Measurements from ENCODE around the gene HSPA1A. TPM values are rescaled to one million over a fixed set of nuclear protein-coding genes. Genes with fewer than 3 reads are reported as not detected.

The HSPA1A gene
- total and polyA plus RNA-seq, 9 of the 15 experiments (the other 6 are each of a cell fraction or from before 2014, with no cell fraction given) = 2.2 to 273 (median 107) TPM

DNA sequence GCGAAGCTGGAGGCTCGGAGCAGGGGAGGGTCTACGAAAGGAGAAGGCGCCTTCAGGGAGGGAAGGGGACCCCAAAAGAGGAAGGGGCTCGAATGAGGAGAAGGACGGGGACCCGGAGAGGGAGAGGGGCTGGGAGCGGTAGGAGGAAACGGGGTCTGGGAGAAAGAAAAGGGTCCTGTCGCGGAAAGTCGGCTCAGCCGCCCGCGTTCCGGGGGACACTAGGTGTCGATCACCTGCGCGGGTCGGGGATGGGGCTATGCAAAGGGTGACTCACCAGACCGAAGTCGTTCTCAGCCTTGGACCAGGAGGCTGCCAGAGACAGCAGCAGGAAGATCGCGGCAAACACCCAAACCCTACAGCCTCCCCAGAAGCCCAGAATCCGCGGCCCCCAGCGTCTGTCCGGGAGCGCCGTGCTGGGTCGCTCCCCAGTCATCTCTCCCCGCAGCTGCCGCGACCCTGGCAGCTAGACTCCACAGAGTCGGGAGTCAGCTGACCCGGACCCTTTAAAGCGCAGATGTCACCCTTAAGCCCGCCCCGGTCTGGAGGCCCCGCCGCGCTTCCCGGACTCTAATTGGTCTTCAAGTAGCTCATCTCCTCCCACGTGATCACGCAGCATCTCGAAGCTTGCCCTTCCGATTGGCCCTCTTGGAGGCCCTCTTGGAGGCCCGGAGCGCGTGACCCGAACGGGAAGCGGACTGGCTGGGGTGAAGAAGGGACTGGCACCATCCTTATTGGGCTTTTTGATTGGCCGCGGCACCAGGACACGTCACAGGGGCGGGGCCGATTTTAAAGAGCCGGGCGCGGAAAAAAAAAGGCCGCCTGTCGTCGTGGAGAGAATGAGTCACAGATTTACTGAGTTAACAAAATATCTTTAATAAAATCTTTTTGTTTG is 47.2 kb downstream of the HSPA1A start, which contains the start of gene NEU1 (continued):
- TF ChIP-seq, protein P1, sequence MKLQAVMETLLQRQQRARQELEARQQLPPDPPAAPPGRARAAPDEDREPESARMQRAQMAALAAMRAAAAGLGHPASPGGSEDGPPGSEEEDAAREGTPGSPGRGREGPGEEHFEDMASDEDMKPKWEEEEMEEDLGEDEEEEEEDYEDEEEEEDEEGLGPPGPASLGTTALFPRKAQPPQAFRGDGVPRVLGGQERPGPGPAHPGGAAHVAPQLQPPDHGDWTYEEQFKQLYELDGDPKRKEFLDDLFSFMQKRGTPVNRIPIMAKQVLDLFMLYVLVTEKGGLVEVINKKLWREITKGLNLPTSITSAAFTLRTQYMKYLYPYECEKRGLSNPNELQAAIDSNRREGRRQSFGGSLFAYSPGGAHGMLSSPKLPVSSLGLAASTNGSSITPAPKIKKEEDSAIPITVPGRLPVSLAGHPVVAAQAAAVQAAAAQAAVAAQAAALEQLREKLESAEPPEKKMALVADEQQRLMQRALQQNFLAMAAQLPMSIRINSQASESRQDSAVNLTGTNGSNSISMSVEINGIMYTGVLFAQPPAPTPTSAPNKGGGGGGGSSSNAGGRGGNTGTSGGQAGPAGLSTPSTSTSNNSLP (IDR thresholded peaks at IDR 0.05; ENCODE audit: borderline replicate concordance, low read depth, low read length) = peak; percentile 55; the same call in 1 of the 2 replicates
- TF ChIP-seq, protein P2, sequence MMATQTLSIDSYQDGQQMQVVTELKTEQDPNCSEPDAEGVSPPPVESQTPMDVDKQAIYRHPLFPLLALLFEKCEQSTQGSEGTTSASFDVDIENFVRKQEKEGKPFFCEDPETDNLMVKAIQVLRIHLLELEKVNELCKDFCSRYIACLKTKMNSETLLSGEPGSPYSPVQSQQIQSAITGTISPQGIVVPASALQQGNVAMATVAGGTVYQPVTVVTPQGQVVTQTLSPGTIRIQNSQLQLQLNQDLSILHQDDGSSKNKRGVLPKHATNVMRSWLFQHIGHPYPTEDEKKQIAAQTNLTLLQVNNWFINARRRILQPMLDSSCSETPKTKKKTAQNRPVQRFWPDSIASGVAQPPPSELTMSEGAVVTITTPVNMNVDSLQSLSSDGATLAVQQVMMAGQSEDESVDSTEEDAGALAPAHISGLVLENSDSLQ (IDR thresholded peaks at IDR 0.05) = peak; percentile 93
- TF ChIP-seq ZBTB43 (CRISPR knock-in tag; IDR thresholded peaks at IDR 0.05) = 0 out of 2 replicates have a peak, but pooled peaks have one; percentile 75
- TF ChIP-seq BRF1 (IDR thresholded peaks at IDR 0.05; ENCODE audit: borderline replicate concordance, extremely low read depth, insufficient read length) = no peak
- TF ChIP-seq RBM14 (IDR thresholded peaks at IDR 0.05; ENCODE audit: borderline replicate concordance, insufficient read depth, low read depth, low read length) = 0 out of 2 replicates have a peak, but pooled peaks have one; percentile 89
- TF ChIP-seq HDGF (IDR thresholded peaks at IDR 0.05) = no peak
- TF ChIP-seq, protein P3, sequence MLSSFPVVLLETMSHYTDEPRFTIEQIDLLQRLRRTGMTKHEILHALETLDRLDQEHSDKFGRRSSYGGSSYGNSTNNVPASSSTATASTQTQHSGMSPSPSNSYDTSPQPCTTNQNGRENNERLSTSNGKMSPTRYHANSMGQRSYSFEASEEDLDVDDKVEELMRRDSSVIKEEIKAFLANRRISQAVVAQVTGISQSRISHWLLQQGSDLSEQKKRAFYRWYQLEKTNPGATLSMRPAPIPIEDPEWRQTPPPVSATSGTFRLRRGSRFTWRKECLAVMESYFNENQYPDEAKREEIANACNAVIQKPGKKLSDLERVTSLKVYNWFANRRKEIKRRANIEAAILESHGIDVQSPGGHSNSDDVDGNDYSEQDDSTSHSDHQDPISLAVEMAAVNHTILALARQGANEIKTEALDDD (IDR thresholded peaks at IDR 0.05) = no peak
- no peak for TF ChIP-seq ZNF780A (CRISPR knock-in tag; IDR thresholded peaks at IDR 0.05)
- 0 out of 2 replicates have a peak, but pooled peaks have one; percentile 38 for TF ChIP-seq NFIC (IDR thresholded peaks at IDR 0.05)
- peak in 1 of 3 experiments; percentile 75; a peak in 3 of 6 replicates for TF ChIP-seq ZBTB11 (CRISPR knock-in tag; IDR thresholded peaks at IDR 0.05)
- peak; percentile 97 for TF ChIP-seq ATF7 (IDR thresholded peaks at IDR 0.05)
- TF ChIP-seq U2AF1 (optimal IDR thresholded peaks at IDR 0.05; ENCODE audit: low read depth, low read length) = no peak
- TF ChIP-seq STAT5B (CRISPR knock-in tag; IDR thresholded peaks at IDR 0.05) = no peak
- TF ChIP-seq HOXB6 (CRISPR knock-in tag; IDR thresholded peaks at IDR 0.05; ENCODE audit: borderline replicate concordance) = no peak
